Loucy (cell line): ENCODE data around the gene BSND.

Source experiments
- H2AFZ ChIP-seq: fragments of 200-600 bp; sonication (generic); 2 replicates; pipeline ENCODE4 v1.6.0; 2016; ENCODE audit warnings: antibody characterized with exemption, mild to moderate bottlenecking, low read length, moderate library complexity
- H3F3A ChIP-seq: fragments of 200-600 bp; 2 replicates; pipeline ENCODE4 v1.6.0; 2016; ENCODE audit warnings: antibody characterized with exemption, low read depth, mild to moderate bottlenecking
- H3K27me3 ChIP-seq: fragments of 200-600 bp; sonication (generic); 2 replicates; pipeline ENCODE4 v1.6.1; 2014; ENCODE audit warnings: low read length, mild to moderate bottlenecking; ENCODE audit not compliant: insufficient read depth, poor library complexity, severe bottlenecking
- H3K36me3 ChIP-seq: fragments of 200-600 bp; sonication (generic); 2 replicates; pipeline ENCODE4 v1.6.1; 2016; ENCODE audit warnings: low read length; ENCODE audit not compliant: insufficient read depth
- H3K4me1 ChIP-seq: fragments of 200-600 bp; sonication (generic); 2 replicates; pipeline ENCODE4 v1.5.1; 2014; ENCODE audit warnings: low read length, mild to moderate bottlenecking; ENCODE audit not compliant: insufficient read depth, poor library complexity, severe bottlenecking
- H3K4me2 ChIP-seq: fragments of 200-600 bp; sonication (generic); 2 replicates; pipeline ENCODE4 v1.6.0; 2014; ENCODE audit warnings: antibody characterized with exemption, low read length, low read depth, mild to moderate bottlenecking; ENCODE audit not compliant: poor library complexity, severe bottlenecking
- H3K4me3 ChIP-seq: fragments of 200-600 bp; sonication (generic); 2 replicates; pipeline ENCODE4 v1.5.1; 2014; ENCODE audit warnings: low read length, mild to moderate bottlenecking, mixed read lengths; ENCODE audit not compliant: poor library complexity, severe bottlenecking
- H3K79me2 ChIP-seq: fragments of 200-600 bp; sonication (generic); 2 replicates; pipeline ENCODE4 v1.6.1; 2014; ENCODE audit warnings: low read length; ENCODE audit not compliant: insufficient read depth
- H3K9ac ChIP-seq: fragments of 200-600 bp; sonication (generic); 2 replicates; pipeline ENCODE4 v1.6.0; 2014; ENCODE audit warnings: mild to moderate bottlenecking, low read depth, low read length, moderate library complexity; ENCODE audit not compliant: poor library complexity, severe bottlenecking
- H3K9me2 ChIP-seq: fragments of 200-600 bp; sonication (generic); replicated peaks from 2 replicates; pipeline ENCODE4 v1.6.1; 2016; ENCODE audit warnings: low read depth, low read length, mixed read lengths
- H3K9me3 ChIP-seq: fragments of 200-600 bp; sonication (generic); 2 replicates; pipeline ENCODE4 v1.6.1; 2014; ENCODE audit warnings: mild to moderate bottlenecking, antibody characterized with exemption, low read length, low read depth; ENCODE audit not compliant: insufficient read depth
- H4K20me1 ChIP-seq: fragments of 200-600 bp; sonication (generic); 2 replicates; pipeline ENCODE4 v1.6.0; 2014; ENCODE audit warnings: antibody characterized with exemption, low read length, mild to moderate bottlenecking; ENCODE audit not compliant: insufficient read depth, poor library complexity, severe bottlenecking
- EZH2phosphoT487 ChIP-seq: fragments of 200-600 bp; IDR thresholded peaks from 2 replicates; pipeline ENCODE4 v1.6.1; 2018; ENCODE audit warnings: antibody characterized with exemption, mild to moderate bottlenecking, moderate library complexity, borderline replicate concordance
- TF ChIP-seq, protein P1 (sequence below): fragments of 200-600 bp; sonication (generic); conservative IDR thresholded peaks from 2 replicates; pipeline ENCODE4 v1.5.1; 2014; ENCODE audit warnings: mild to moderate bottlenecking, antibody characterized with exemption, low read length

Gene BSND

DNA sequence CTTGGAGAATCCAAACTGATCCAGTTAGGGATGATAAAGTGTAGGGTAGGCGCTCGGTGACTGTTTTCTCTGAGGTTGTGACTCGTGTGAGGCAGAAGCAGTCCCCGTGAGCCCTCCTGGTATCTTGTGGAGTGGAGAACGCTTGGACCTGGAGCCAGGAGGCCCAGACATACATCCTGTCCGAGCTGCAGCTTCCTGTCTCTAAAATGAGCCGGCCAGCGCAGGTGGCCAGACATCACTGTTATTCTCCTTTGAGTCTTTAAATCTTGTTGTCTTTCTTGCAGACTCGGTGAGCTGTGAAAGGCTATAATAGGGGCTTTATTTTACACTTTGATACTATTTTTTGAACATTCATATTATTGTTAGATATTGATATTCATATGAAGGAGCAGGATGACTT, 52.9 kb downstream of the BSND start:
- no peak overlapping the region for H3K4me3 ChIP-seq
- no peaks in the 10 kb centered on the region for H3K4me1 ChIP-seq
- H3K79me2 ChIP-seq = no peaks in the 10 kb centered on the region
- H3K9ac ChIP-seq = no peak overlapping the region
- H3K9me2 ChIP-seq = no peaks in the 10 kb centered on the region
- no peak overlapping the region for H2AFZ ChIP-seq
- no peak overlapping the region for H3K4me2 ChIP-seq
- H3K9me3 ChIP-seq = no peaks in the 10 kb centered on the region
- H3K36me3 ChIP-seq = no peaks in the 10 kb centered on the region
- H4K20me1 ChIP-seq = no peaks in the 10 kb centered on the region
- H3K27me3 ChIP-seq = no peaks in the 10 kb centered on the region
- no peak for TF ChIP-seq EZH2phosphoT487
- TF ChIP-seq, protein P1, sequence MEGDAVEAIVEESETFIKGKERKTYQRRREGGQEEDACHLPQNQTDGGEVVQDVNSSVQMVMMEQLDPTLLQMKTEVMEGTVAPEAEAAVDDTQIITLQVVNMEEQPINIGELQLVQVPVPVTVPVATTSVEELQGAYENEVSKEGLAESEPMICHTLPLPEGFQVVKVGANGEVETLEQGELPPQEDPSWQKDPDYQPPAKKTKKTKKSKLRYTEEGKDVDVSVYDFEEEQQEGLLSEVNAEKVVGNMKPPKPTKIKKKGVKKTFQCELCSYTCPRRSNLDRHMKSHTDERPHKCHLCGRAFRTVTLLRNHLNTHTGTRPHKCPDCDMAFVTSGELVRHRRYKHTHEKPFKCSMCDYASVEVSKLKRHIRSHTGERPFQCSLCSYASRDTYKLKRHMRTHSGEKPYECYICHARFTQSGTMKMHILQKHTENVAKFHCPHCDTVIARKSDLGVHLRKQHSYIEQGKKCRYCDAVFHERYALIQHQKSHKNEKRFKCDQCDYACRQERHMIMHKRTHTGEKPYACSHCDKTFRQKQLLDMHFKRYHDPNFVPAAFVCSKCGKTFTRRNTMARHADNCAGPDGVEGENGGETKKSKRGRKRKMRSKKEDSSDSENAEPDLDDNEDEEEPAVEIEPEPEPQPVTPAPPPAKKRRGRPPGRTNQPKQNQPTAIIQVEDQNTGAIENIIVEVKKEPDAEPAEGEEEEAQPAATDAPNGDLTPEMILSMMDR = no peak
- H3F3A ChIP-seq = no peaks in the 10 kb centered on the region

DNA sequence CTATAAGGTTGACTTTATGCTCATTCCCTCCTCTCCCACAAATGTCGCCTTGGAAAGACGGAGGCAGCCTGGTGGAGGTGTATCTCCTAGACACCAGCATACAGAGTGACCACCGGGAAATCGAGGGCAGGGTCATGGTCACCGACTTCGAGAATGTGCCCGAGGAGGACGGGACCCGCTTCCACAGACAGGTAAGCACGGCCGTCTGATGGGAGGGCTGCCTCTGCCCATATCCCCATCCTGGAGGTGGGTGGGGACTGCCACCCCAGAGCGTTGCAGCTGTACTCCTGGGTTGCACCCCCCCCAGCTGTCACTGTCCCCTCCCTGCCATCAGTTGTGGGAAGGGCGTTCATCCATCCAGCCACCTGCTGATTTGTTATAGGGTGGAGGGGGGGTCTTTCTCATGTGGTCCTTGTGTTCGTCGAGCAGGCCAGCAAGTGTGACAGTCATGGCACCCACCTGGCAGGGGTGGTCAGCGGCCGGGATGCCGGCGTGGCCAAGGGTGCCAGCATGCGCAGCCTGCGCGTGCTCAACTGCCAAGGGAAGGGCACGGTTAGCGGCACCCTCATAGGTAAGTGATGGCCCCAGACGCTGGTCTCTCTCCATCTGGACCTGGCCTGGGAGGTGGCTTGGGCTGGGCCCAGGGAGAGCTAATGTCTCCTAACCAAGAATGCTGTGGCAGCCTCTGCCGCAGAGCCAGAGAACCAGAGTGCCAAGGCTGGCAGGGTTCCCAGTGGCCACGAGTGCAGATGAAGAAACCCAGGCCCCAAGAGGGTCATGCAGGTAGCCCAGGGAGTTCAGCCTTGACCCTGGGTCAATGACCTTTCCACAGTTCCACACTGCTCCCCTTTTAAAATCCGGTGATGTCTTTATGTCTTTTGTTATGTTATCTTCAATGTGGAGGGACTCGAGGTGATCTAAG, 53.7 kb downstream of the BSND start:
- Histone ChIP-seq H3K9me3 (no peaks in the 10 kb centered on the region), H3K36me3 (no peaks in the 10 kb centered on the region), H3K4me2 (no peak overlapping the region), H3F3A (no peaks in the 10 kb centered on the region), H3K4me1 (no peaks in the 10 kb centered on the region), H2AFZ (no peak overlapping the region), H3K27me3 (no peaks in the 10 kb centered on the region), H3K79me2 (no peaks in the 10 kb centered on the region), H3K4me3 (no peak overlapping the region), H3K9me2 (no peaks in the 10 kb centered on the region), H4K20me1 (no peaks in the 10 kb centered on the region), H3K9ac (no peak overlapping the region)
- TF ChIP-seq EZH2phosphoT487 = no peak
- TF ChIP-seq, protein P1 = no peak

DNA sequence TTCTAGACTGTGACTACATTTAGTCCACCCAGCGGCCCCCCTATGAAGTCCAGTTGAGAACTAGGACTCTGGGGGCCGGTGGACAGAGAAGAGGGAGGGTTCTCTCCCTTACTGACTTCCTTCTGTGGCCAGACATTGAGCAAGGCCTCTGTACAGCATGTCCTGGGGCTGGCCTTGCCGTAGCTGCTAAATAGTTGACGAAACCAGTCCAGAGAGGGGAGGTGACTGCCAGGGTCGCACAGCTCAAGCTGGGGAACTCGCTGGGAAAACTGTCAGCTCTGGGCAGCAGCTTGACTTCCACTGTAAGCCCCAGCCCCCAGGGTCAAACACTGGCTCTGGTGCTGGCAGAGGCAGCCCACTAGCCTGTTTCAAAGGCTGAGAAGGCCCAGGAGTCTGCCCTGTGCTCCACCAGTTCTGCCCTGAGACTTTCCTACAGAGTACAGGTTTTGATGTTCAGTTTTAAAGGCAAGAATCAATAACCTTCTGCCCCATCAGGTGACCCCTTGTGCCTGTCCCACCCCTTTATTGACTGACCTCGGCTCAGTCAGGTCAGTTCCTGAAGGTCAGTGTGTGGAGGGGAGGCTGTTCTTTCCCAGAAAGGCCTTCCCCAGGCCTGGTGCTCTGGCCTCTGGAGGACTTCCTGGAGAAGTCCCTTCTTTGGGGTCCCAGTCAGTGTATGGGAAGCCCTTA, 54.7 kb downstream of the BSND start:
- no peaks in the 10 kb centered on the region for H3K36me3 ChIP-seq
- TF ChIP-seq, protein P1 = no peak
- TF ChIP-seq EZH2phosphoT487 = no peak

More for the DNA sequence above, 54.7 kb downstream of the BSND start:
- Histone ChIP-seq H3K9me3 (no peaks in the 10 kb centered on the region), H3K4me1 (no peaks in the 10 kb centered on the region), H3K4me2 (no peak overlapping the region), H2AFZ (no peak overlapping the region), H3K9me2 (no peaks in the 10 kb centered on the region), H3K27me3 (no peaks in the 10 kb centered on the region), H3K9ac (no peak overlapping the region), H3K4me3 (no peak overlapping the region), H3F3A (no peaks in the 10 kb centered on the region), H3K79me2 (no peaks in the 10 kb centered on the region), H4K20me1 (no peaks in the 10 kb centered on the region)
